GM21360 (cell line): ENCODE data around the gene GOT1.

Experiments used
- ATAC-seq: cut with Tn5 transposase; IDR thresholded peaks from one replicate; pipeline ENCODE4 v1.9.1; 2021; ENCODE audit warnings: mild to moderate bottlenecking, moderate library complexity; ENCODE audit not compliant: unreplicated experiment

GOT1 gene

GRCh38 chr10:99396471-99396870 lies 34.0 kb downstream of the GOT1 start:
- no peak for ATAC-seq

- no peak for ATAC-seq
Observed at GRCh38 chr10:99395750-99396445, 34.5 kb downstream of the GOT1 start.

- no peak for ATAC-seq
Observed at GRCh38 chr10:99394761-99395386, 35.5 kb downstream of the GOT1 start.

- ATAC-seq = no peak
Observed at GRCh38 chr10:99394256-99394655, 36.2 kb downstream of the GOT1 start.

DNA sequence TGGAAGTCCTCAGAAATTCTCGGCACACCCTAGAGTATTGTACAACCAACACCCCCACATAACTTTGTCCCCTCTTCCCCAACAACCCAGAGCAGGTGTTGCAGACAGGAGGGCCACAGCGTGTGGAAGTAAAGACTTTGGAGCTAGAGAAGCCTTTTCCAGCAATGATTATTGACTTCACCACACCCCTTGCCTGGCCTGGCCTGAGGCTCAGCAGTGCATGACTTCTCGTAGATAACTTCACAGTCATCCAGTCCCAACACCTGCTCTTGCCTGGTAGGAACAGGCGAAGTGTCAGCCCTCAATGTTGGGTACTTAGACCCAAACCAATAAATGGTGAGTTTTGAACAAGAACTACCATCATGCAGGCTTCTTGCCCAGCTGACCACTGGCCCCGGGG lies 36.7 kb downstream of the GOT1 start:
- ATAC-seq = no peak

DNA sequence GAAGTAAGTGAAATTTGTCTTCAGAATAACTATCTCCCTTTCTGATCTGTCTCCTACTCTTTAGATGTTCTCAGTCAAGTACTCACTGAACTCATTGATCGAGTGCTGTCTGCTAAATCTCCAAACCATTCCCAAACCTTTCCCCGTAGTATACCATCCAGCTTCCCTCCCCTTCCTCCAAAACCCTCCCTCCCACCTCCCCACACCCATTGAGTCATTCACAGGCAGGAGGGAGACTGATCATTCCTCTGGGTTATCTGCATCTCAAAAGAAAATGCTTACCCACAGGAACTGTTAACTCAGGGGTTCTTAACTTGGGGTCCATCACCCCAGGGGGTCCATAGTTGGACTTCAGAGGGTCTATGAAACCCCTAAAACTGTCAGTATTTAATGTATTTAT lies 37.4 kb downstream of the GOT1 start:
- no peak for ATAC-seq

DNA sequence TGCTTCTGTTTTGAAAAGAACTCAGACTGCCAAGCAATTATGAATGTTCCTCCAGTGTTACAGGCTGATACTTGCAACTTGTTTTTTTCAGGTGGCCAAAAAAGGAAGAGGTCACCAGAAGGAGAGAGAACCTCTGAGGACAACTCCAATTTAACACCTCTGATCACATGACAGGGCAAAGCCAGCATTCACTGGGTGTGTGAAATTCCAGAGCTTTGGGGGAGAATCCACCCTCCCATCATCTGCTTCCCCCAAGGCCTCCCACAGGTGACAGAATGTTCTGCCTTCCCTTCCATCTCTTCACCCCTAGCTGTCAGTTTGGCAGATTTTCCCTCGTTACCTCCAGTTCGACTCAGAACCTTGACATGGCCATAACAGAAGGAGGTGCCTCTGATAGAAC lies 39.1 kb downstream of the GOT1 start:
- ATAC-seq = no peak

- ATAC-seq = no peak
Observed at GRCh38 chr10:99389729-99390480, 40.5 kb downstream of the GOT1 start.

DNA sequence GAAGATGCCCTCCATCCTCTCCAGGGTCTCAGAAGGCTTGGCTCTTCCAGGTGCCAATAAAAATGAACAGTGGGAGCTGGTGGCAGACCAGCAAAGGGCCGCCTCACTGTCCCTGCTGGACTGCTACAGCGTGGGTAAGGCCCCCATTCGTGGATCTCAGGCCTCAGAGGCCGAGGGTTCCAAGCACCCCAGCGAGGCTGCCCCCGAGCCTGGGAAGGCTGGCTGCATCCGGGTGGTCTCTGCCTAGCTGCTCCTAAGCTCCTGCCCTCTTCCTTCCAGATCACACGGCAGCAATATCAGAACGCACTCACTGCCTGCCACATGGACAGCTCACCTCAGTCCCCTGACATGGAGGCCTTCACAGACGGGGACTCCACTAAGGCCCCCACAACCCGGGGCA lies 42.9 kb downstream of the GOT1 start:
- no peak for ATAC-seq

DNA sequence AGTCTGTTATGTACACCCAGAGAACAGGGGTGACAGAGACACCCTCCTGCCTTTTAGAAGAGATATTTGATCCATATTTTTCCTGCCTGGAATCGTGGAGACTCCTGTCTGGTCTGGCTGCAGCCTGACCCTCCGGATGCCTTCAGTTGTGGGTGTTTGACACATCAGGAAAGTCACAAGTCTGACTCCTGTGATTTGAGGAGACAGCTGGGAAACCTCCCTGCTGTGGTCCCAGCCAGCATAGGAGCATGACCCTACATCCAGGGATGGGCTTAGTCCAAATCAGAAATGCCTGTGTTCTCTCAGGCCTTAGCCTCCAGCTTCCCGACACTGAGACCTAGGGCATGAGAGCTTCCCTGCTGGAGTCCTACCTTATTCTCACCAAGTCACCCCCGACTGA lies 43.4 kb downstream of the GOT1 start:
- ATAC-seq = no peak

GRCh38 chr10:99382176-99382575 lies 48.2 kb downstream of the GOT1 start:
- ATAC-seq = no peak

DNA sequence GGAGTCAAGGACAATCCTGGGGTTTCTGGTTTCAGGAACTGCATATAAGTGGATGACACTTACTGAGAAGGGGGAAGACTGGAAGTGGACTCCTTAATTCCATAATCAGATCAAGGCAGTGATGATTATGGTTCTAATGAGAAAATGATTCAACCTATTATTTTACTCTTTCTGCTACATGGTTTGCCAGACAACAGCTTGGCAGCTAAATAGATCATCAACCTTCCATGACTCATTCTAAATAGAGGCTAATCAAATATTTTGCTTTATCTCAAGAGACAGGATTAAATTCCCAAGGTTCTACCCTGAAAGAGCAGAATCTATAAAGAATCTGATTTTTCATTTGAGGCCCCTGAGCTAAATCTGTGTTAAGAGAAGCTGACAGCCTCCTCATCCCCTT lies 55.0 kb downstream of the GOT1 start:
- ATAC-seq = no peak

DNA sequence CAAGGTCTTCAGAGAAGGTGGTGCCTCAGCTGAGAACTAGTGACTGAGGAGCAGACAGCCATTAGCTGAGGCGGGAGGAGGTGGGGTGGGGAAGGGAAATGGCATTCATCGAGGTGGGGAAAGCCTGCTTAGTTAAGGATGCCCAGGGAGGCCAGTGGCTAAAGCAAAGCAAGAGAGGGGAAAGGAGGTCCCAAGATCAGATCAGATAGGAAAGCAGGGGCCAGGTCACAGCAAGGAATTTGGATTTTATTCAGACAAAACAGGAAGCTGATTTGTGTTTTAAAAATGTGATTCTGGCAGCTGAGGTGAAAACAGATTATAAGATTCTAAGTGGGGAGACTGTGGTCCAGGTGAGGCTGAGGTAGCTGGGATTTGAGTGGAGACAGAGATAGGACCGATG lies 55.5 kb downstream of the GOT1 start:
- no peak for ATAC-seq

- ATAC-seq = no peak
Observed at GRCh38 chr10:99374526-99374925, 55.9 kb downstream of the GOT1 start.

- ATAC-seq = no peak
Observed at GRCh38 chr10:99372546-99373271, 57.7 kb downstream of the GOT1 start.

- peak; percentile 78 for ATAC-seq
Observed at GRCh38 chr10:99370993-99371392, 59.4 kb downstream of the GOT1 start.

- no peak for ATAC-seq
Observed at GRCh38 chr10:99369551-99369950, 60.9 kb downstream of the GOT1 start.

DNA sequence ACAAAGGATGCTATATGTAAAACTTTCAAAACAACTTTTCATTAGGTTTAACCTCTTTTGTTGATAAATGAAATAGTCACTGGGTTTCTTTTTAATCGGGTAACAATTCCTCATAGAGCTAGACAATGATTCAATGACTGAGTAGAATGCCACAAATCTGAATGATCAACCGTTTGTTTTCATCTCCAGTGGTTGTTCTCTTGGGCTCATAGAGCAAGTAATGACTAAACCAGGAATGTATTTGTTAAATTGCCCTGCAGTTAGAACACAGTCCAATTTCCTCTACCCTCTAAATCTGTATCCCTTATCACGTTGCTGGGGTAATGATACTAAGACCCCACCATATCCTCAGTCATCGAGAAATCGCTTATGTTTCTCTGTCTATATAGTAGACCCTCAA lies 61.3 kb downstream of the GOT1 start:
- ATAC-seq = no peak

DNA sequence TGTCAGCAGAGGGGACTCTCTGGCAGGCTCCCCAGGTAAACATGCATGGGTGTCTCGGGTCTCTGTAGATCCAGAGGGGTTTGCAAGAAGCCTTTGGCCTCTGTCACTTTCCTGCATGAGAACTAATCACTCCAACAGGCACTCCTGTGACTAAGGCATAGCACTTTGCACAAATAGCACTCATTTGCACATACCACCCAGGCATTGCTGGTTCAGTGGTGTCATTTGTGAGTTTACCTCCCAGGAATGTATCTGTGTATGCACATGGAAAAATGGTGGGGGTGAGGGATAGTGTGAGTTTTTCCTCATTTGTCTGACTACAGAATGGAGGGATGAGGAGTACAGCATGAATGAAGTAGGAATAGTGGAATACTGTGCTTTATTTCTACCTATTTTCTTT lies 61.8 kb downstream of the GOT1 start:
- no peak for ATAC-seq

DNA sequence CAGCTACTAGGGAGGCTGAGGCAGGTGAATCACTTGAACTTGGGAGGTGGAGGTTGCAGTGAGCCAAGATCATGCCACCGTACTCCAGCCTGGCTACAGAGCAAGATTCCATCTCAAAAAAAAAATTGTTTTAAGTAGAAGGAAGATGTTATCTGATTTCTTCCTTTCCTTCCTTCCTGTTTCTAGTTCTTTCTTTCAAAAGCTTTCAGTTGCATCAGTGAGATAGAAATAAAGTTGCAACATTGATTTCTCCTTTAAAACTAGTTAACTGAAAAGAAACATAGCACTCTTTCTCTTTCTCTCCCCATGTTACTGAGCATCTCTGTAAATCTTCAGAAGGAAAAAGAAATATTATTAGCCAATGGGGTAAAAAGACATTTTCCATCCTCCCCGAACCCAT lies 63.8 kb downstream of the GOT1 start:
- ATAC-seq = no peak

- no peak for ATAC-seq
Observed at GRCh38 chr10:99365736-99366135, 64.7 kb downstream of the GOT1 start.

DNA sequence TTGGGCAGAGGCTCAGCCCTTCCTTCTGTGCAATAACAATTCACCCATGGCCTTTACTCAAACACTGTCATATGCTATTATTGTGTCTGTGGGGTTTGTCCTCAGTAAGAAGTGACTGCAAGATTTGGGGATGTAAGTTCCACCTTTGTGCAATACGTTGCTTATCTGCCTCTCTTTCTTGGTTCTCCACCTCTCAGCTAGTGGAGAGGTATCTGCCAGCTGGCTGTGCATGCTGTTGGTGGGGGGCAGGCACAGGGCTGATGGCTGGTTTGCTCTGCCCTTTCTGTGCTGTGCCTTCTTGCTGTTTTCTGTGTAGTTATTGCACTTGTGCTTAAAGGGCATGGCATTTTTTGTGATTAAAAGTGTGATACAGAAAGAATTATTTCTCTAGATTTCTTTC lies 65.1 kb downstream of the GOT1 start:
- no peak for ATAC-seq
